Measurements from ENCODE around the gene LRSAM1. TPM values are rescaled to one million over a fixed set of nuclear protein-coding genes. Genes with fewer than 3 reads are reported as not detected.

LRSAM1 gene
- polyA plus RNA-seq, 1 donor, result 17.5 TPM

GRCh38 chr9:127447416-127448111 is 3.7 kb upstream of the LRSAM1 start:
- no peak for DNase-seq
- H3K4me3 ChIP-seq (ENCODE audit: low read length), result no peak overlapping the region
- H3K36me3 ChIP-seq (ENCODE audit: control insufficient read depth, insufficient read depth, low read length), result peaks cover 62% of the 10 kb centered on the region
- peaks cover 2% of the 10 kb centered on the region for H3K9me3 ChIP-seq (ENCODE audit: control insufficient read depth, low read depth, low read length)
- no CpG with 5 or more reads among the region's 7 CpGs for WGBS (ENCODE audit: insufficient coverage, low lambda C conversion rate)
- H3K27ac ChIP-seq (ENCODE audit: low read length), result no peak overlapping the region
- peaks cover 13% of the 10 kb centered on the region for H3K4me1 ChIP-seq (ENCODE audit: control insufficient read depth, insufficient read depth, low read length)
- H3K27me3 ChIP-seq (ENCODE audit: control insufficient read depth, insufficient read depth, low read length), result no peaks in the 10 kb centered on the region

- Histone ChIP-seq H3K4me3 (ENCODE audit: low read length) (peak overlapping the region; percentile 80), H3K9me3 (ENCODE audit: control insufficient read depth, low read depth, low read length) (peaks cover 2% of the 10 kb centered on the region), H3K4me1 (ENCODE audit: control insufficient read depth, insufficient read depth, low read length) (peaks cover 15% of the 10 kb centered on the region), H3K27me3 (ENCODE audit: control insufficient read depth, insufficient read depth, low read length) (no peaks in the 10 kb centered on the region), H3K27ac (ENCODE audit: low read length) (no peak overlapping the region), H3K36me3 (ENCODE audit: control insufficient read depth, insufficient read depth, low read length) (peaks cover 62% of the 10 kb centered on the region)
- DNase-seq, result peak in 1 of 2 donors; percentile 20
- no CpG with 5 or more reads among the region's 8 CpGs for WGBS (ENCODE audit: insufficient coverage, low lambda C conversion rate)
These were observed 3.1 kb upstream of the LRSAM1 start for GRCh38 chr9:127448112-127448805.

GRCh38 chr9:127449332-127449966 is 1.9 kb upstream of the LRSAM1 start:
- peaks cover 56% of the 10 kb centered on the region for H3K36me3 ChIP-seq (ENCODE audit: control insufficient read depth, insufficient read depth, low read length)
- H3K9me3 ChIP-seq (ENCODE audit: control insufficient read depth, low read depth, low read length), result peaks cover 2% of the 10 kb centered on the region
- H3K27me3 ChIP-seq (ENCODE audit: control insufficient read depth, insufficient read depth, low read length), result no peaks in the 10 kb centered on the region
- peak overlapping the region; percentile 94 for H3K27ac ChIP-seq (ENCODE audit: low read length)
- peak overlapping the region; percentile 80 for H3K4me3 ChIP-seq (ENCODE audit: low read length)
- WGBS (ENCODE audit: insufficient coverage, low lambda C conversion rate), result no CpG with 5 or more reads among the region's 5 CpGs
- no peak for DNase-seq
- H3K4me1 ChIP-seq (ENCODE audit: control insufficient read depth, insufficient read depth, low read length), result peaks cover 15% of the 10 kb centered on the region

DNA sequence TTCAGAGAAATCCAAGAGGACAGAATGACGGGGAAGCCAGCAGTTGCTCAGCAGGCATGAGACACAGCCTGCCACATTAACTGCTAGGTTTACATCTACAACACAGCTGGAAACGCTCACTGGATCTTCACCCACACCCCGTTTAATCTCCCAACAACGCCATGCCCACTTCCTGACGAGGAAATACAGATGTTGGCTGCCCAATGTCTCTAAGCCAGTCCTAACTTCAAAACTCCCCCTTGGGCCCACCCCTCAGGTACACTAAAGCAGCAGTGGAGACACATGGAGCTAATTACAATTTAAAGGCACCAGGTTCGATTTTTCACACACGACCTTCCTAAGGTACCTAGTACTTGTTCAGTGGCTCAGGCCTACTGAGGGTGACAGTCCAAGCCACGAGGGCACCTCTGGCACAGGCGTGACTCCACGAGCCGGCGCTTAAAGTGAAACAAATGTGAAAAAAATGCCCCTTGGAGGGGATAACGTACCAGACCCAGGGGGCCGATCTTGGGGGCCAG is 1.0 kb upstream of the LRSAM1 start:
- no CpG with 5 or more reads among the region's 14 CpGs for WGBS (ENCODE audit: insufficient coverage, low lambda C conversion rate)
- Histone ChIP-seq H3K4me1 (ENCODE audit: control insufficient read depth, insufficient read depth, low read length) (peaks cover 15% of the 10 kb centered on the region), H3K4me3 (ENCODE audit: low read length) (peak overlapping the region; percentile 80), H3K27me3 (ENCODE audit: control insufficient read depth, insufficient read depth, low read length) (no peaks in the 10 kb centered on the region), H3K27ac (ENCODE audit: low read length) (peak overlapping the region; percentile 94), H3K9me3 (ENCODE audit: control insufficient read depth, low read depth, low read length) (peaks cover 2% of the 10 kb centered on the region), H3K36me3 (ENCODE audit: control insufficient read depth, insufficient read depth, low read length) (peaks cover 50% of the 10 kb centered on the region)
- DNase-seq, result peak; percentile 16 to 56

- Histone ChIP-seq H3K27me3 (ENCODE audit: control insufficient read depth, insufficient read depth, low read length) (no peaks in the 10 kb centered on the region), H3K27ac (ENCODE audit: low read length) (peak overlapping the region; percentile 94), H3K4me1 (ENCODE audit: control insufficient read depth, insufficient read depth, low read length) (peaks cover 15% of the 10 kb centered on the region), H3K9me3 (ENCODE audit: control insufficient read depth, low read depth, low read length) (peaks cover 2% of the 10 kb centered on the region), H3K4me3 (ENCODE audit: low read length) (peak overlapping the region; percentile 80), H3K36me3 (ENCODE audit: control insufficient read depth, insufficient read depth, low read length) (peaks cover 41% of the 10 kb centered on the region)
- no peak for DNase-seq
- WGBS (ENCODE audit: insufficient coverage, low lambda C conversion rate), result no CpG with 5 or more reads among the region's 14 CpGs
These were observed 223 bp downstream of the LRSAM1 start for GRCh38 chr9:127451608-127451857.

DNA sequence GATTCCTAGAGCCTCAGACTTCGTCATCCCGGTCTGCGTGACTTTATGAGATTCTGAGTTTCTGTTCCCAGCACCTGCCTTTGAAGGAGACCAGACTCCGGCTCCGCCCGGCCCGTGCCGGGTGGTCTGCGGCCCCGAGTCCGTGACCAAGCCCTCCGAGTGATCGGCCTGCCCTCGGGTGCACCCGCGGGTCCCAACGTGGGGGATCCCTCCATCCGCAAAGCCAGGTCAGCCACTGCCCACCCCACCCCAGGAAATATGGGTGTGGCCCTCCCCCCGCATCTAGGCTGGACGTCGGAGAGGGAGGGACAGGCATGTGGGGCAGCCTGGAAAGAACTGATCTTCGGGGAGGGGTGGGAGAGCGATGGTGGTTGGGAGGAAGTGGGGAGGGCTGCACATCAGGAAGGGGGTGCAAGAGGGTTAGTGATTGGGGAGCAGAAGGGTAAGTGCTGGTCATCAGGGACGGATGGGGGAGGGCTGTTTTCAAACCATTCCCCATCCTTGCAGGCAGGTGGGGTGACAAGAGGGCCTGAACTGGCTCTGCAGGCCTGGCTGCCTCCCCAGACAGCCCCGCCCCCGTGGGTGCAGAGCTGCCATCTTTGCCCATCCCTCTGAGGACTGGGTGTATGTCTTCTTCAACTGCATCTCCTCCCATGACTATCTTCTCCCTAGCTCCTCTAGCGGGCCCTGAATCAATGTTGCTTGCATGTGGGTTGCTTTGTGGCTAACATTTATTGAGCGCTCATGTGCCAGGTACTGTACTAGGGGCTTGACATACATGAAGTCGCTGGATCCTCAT is 747 bp downstream of the LRSAM1 start:
- DNase-seq, result peak; percentile 43 to 82
- no CpG with 5 or more reads among the region's 29 CpGs for WGBS (ENCODE audit: insufficient coverage, low lambda C conversion rate)
- Histone ChIP-seq H3K4me3 (ENCODE audit: low read length) (peak overlapping the region; percentile 80), H3K27ac (ENCODE audit: low read length) (peak overlapping the region; percentile 94), H3K9me3 (ENCODE audit: control insufficient read depth, low read depth, low read length) (peaks cover 2% of the 10 kb centered on the region), H3K4me1 (ENCODE audit: control insufficient read depth, insufficient read depth, low read length) (peaks cover 15% of the 10 kb centered on the region), H3K36me3 (ENCODE audit: control insufficient read depth, insufficient read depth, low read length) (peaks cover 40% of the 10 kb centered on the region), H3K27me3 (ENCODE audit: control insufficient read depth, insufficient read depth, low read length) (no peaks in the 10 kb centered on the region)

GRCh38 chr9:127452691-127453090 is 1.4 kb downstream of the LRSAM1 start:
- H3K27ac ChIP-seq (ENCODE audit: low read length), result no peak overlapping the region
- H3K9me3 ChIP-seq (ENCODE audit: control insufficient read depth, low read depth, low read length), result peaks cover 2% of the 10 kb centered on the region
- peaks cover 40% of the 10 kb centered on the region for H3K36me3 ChIP-seq (ENCODE audit: control insufficient read depth, insufficient read depth, low read length)
- no CpG with 5 or more reads among the region's 4 CpGs for WGBS (ENCODE audit: insufficient coverage, low lambda C conversion rate)
- peak; percentile 40 to 66 for DNase-seq
- H3K4me1 ChIP-seq (ENCODE audit: control insufficient read depth, insufficient read depth, low read length), result peaks cover 15% of the 10 kb centered on the region
- H3K4me3 ChIP-seq (ENCODE audit: low read length), result no peak overlapping the region
- H3K27me3 ChIP-seq (ENCODE audit: control insufficient read depth, insufficient read depth, low read length), result no peaks in the 10 kb centered on the region

- H3K9me3 ChIP-seq (ENCODE audit: control insufficient read depth, low read depth, low read length), result peaks cover 2% of the 10 kb centered on the region
- 20% methylated on average over 1 of the region's 6 CpGs for WGBS (ENCODE audit: insufficient coverage, low lambda C conversion rate)
- no peak overlapping the region for H3K27ac ChIP-seq (ENCODE audit: low read length)
- no peaks in the 10 kb centered on the region for H3K27me3 ChIP-seq (ENCODE audit: control insufficient read depth, insufficient read depth, low read length)
- no peak for DNase-seq
- H3K4me3 ChIP-seq (ENCODE audit: low read length), result no peak overlapping the region
- peaks cover 32% of the 10 kb centered on the region for H3K36me3 ChIP-seq (ENCODE audit: control insufficient read depth, insufficient read depth, low read length)
- H3K4me1 ChIP-seq (ENCODE audit: control insufficient read depth, insufficient read depth, low read length), result peaks cover 10% of the 10 kb centered on the region
These were observed 4.1 kb downstream of the LRSAM1 start for GRCh38 chr9:127455324-127455992.

DNA sequence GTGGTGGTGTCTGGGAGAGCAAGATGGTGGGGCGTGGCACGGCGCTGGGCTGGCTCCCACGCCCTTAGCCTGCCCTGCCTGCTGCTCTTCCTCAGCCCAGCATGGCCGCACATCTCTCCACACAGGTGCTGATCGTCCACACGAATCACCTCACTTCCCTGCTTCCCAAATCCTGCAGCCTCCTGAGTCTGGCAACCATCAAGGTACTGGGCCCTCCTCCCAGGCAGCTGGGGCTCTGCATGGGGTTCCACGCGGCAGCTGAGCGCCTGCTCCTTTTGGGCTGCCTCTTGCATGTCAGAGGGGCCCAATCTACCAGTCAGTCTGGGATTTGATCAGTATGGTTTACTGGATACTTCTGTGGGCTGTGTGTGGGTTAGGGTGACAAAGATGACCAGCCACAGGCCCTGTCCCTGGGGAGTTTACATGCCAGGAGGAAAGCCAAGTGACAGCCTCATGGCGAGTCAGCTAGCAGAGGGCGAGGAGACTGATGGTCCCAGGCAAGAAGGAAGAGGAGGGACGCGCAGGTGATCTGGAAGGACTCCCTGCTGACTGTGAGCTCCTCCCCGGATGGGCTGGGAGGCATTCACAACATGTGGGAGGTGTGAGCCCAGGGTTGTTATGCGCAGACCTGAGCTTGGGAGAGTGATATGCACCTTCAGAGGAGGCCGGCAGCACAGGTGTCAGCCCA is 6.0 kb downstream of the LRSAM1 start:
- H3K4me1 ChIP-seq (ENCODE audit: control insufficient read depth, insufficient read depth, low read length), result peaks cover 5% of the 10 kb centered on the region
- no peak overlapping the region for H3K4me3 ChIP-seq (ENCODE audit: low read length)
- H3K9me3 ChIP-seq (ENCODE audit: control insufficient read depth, low read depth, low read length), result no peaks in the 10 kb centered on the region
- peaks cover 48% of the 10 kb centered on the region for H3K36me3 ChIP-seq (ENCODE audit: control insufficient read depth, insufficient read depth, low read length)
- no CpG with 5 or more reads among the region's 17 CpGs for WGBS (ENCODE audit: insufficient coverage, low lambda C conversion rate)
- H3K27me3 ChIP-seq (ENCODE audit: control insufficient read depth, insufficient read depth, low read length), result no peaks in the 10 kb centered on the region
- no peak for DNase-seq
- H3K27ac ChIP-seq (ENCODE audit: low read length), result no peak overlapping the region
